Measurements from ENCODE around the gene STIM2. TPM values are rescaled to one million over a fixed set of nuclear protein-coding genes. Genes with fewer than 3 reads are reported as not detected.

Gene STIM2
- total and polyA plus RNA-seq, 2 of the 4 experiments (the other 2 are of a cell fraction): 16.1 to 27.6 TPM

DNA sequence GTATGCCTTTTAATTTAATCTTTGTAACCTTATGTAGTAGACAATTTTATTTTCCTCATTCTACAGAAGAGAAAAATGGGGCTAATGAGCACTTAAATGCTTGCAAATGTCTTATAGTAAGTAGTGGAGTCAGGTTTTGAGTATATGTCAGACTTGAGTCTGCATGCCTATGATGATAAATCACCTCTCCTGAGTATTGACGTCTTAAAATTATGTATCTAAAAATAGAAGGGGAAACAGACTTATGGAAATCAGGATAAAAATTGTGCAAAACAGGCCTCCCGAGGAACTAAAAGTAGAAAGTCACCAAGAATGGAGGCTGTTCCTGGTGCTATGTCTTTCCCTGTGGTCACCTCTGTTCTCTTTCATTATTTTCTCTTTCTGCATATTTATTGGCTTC, 92.7 kb downstream of the STIM2 start:
- Histone ChIP-seq H4K5ac (ENCODE audit: low read depth, low read length) (no peak overlapping the region), H3K4me1 (ENCODE audit: control insufficient read depth, insufficient read depth, low read length) (no peaks in the 10 kb centered on the region), H3K79me1 (ENCODE audit: low read depth in 1 of 2, low read length in 2 of 2) (peaks cover 4 to 14% of the 10 kb centered on the region in 2 experiments; a peak in 3 of 4 replicates), H2BK120ac (ENCODE audit: low read depth, low read length) (no peak overlapping the region), H3K36me3 (ENCODE audit: control insufficient read depth, insufficient read depth, low read length) (no peaks in the 10 kb centered on the region; the same call in 1 of the 2 replicates), H2AFZ (replicated peaks; ENCODE audit: low read length, poor library complexity) (no peak overlapping the region), H3K56ac (ENCODE audit: extremely low read depth, insufficient read depth, low read length) (no peak overlapping the region), H3K27ac (ENCODE audit: insufficient read depth, low read length) (no peak overlapping the region), H3K4me3 (ENCODE audit: insufficient read depth, low read depth, low read length) (no peak overlapping the region), H3K9me3 (ENCODE audit: control insufficient read depth, insufficient read depth, low read length) (peaks cover 4% of the 10 kb centered on the region; the same call in 1 of the 2 replicates), H3K27me3 (ENCODE audit: control insufficient read depth, insufficient read depth, low read length) (no peaks in the 10 kb centered on the region), H3K14ac (replicated peaks; ENCODE audit: low read depth, low read length) (no peak overlapping the region), H3K18ac (ENCODE audit: low read depth, low read length) (no peak overlapping the region), H4K91ac (ENCODE audit: insufficient read depth, low read depth, low read length) (no peak overlapping the region), H4K20me1 (ENCODE audit: insufficient read depth, low read length) (no peaks in the 10 kb centered on the region), H2AK9ac (replicated peaks; ENCODE audit: low read depth, low read length, poor library complexity) (no peak overlapping the region), H3K23ac (ENCODE audit: low read depth, low read length) (no peak overlapping the region), H2BK15ac (ENCODE audit: low read depth, low read length) (no peak overlapping the region), H3K9ac (ENCODE audit: low read depth, low read length) (no peak overlapping the region), H3K4ac (ENCODE audit: low read depth, low read length) (no peak overlapping the region), H2BK5ac (ENCODE audit: low read depth, low read length, poor library complexity, severe bottlenecking) (no peak overlapping the region), H3K9me1 (ENCODE audit: insufficient read depth, low read length) (no peaks in the 10 kb centered on the region), H3K4me2 (ENCODE audit: low read depth, low read length) (no peak overlapping the region), H2AK5ac (ENCODE audit: low read depth, low read length) (no peak overlapping the region), H4K8ac (ENCODE audit: low read depth in 2 of 2, low read length in 2 of 2) (no peak overlapping the region), H2BK20ac (ENCODE audit: low read depth, low read length) (no peak overlapping the region)
- dilution Hi-C loops (cut with HindIII; ENCODE audit: low sequenced_read_pairs, unreplicated experiment): no loop called here
- DNase-seq: no peak
- no TSS peak for BruUV-seq (replicated peaks)
- CTCF ChIA-PET: interaction anchor here (0.9 kb wide), 1 partner anchor 29 kb away, joined by 3 read pairs; no protein-coding TSS in a partner anchor
- ATAC-seq (ENCODE audit: low read depth): no peak
- TF ChIP-seq CHD1 (IDR thresholded peaks at IDR 0.05; ENCODE audit: low read depth, low read length) (no peak), FOS (IDR thresholded peaks at IDR 0.05; ENCODE audit: low read depth, low read length) (no peak), BHLHE40 (IDR thresholded peaks at IDR 0.05; ENCODE audit: low read depth, low read length) (no peak), SMC3 (IDR thresholded peaks at IDR 0.05; ENCODE audit: low read depth, low read length) (no peak), RCOR1 (IDR thresholded peaks at IDR 0.05; ENCODE audit: insufficient replicate concordance, low read length) (no peak), MAZ (IDR thresholded peaks at IDR 0.05; ENCODE audit: borderline replicate concordance, low read depth, low read length) (no peak), NFE2L2 (IDR thresholded peaks at IDR 0.05; ENCODE audit: low read depth, low read length) (no peak), MAFK (IDR thresholded peaks at IDR 0.05; ENCODE audit: low read depth, low read length) (no peak), RFX5 (IDR thresholded peaks at IDR 0.05; ENCODE audit: low read depth, low read length) (no peak)
- TF ChIP-seq, protein P1, sequence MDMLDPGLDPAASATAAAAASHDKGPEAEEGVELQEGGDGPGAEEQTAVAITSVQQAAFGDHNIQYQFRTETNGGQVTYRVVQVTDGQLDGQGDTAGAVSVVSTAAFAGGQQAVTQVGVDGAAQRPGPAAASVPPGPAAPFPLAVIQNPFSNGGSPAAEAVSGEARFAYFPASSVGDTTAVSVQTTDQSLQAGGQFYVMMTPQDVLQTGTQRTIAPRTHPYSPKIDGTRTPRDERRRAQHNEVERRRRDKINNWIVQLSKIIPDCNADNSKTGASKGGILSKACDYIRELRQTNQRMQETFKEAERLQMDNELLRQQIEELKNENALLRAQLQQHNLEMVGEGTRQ (IDR thresholded peaks at IDR 0.05; ENCODE audit: low read depth, low read length): no peak
- TF ChIP-seq, protein P2, sequence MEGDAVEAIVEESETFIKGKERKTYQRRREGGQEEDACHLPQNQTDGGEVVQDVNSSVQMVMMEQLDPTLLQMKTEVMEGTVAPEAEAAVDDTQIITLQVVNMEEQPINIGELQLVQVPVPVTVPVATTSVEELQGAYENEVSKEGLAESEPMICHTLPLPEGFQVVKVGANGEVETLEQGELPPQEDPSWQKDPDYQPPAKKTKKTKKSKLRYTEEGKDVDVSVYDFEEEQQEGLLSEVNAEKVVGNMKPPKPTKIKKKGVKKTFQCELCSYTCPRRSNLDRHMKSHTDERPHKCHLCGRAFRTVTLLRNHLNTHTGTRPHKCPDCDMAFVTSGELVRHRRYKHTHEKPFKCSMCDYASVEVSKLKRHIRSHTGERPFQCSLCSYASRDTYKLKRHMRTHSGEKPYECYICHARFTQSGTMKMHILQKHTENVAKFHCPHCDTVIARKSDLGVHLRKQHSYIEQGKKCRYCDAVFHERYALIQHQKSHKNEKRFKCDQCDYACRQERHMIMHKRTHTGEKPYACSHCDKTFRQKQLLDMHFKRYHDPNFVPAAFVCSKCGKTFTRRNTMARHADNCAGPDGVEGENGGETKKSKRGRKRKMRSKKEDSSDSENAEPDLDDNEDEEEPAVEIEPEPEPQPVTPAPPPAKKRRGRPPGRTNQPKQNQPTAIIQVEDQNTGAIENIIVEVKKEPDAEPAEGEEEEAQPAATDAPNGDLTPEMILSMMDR (conservative IDR thresholded peaks at IDR 0.05; ENCODE audit: low read depth, low read length): no peak
- WGBS, 2 experiments (ENCODE audit: extremely low coverage in 2 of 2, insufficient read length in 1 of 2): no CpG with 5 or more reads among the region's 2 CpGs
- intact Hi-C loops (cut with micrococcal nuclease): no loop called here
- POLR2A ChIA-PET (ENCODE audit: unreplicated experiment): no interaction called here
- in situ Hi-C loops (cut with MboI; ENCODE audit: low sequenced_read_pairs): no loop called here
